NCI-H82 (cell line): ENCODE measurements around the gene CCN5.
"Not testable (repeated sequence)": the region's sequence is repeated elsewhere in the genome, so short reads cannot be mapped to it uniquely, and the experiment has no call there.

Experiments used
- DNase-seq: peaks from one replicate; lab custom pipeline; 2025; lab: John Stamatoyannopoulos, UW

Gene CCN5

DNA sequence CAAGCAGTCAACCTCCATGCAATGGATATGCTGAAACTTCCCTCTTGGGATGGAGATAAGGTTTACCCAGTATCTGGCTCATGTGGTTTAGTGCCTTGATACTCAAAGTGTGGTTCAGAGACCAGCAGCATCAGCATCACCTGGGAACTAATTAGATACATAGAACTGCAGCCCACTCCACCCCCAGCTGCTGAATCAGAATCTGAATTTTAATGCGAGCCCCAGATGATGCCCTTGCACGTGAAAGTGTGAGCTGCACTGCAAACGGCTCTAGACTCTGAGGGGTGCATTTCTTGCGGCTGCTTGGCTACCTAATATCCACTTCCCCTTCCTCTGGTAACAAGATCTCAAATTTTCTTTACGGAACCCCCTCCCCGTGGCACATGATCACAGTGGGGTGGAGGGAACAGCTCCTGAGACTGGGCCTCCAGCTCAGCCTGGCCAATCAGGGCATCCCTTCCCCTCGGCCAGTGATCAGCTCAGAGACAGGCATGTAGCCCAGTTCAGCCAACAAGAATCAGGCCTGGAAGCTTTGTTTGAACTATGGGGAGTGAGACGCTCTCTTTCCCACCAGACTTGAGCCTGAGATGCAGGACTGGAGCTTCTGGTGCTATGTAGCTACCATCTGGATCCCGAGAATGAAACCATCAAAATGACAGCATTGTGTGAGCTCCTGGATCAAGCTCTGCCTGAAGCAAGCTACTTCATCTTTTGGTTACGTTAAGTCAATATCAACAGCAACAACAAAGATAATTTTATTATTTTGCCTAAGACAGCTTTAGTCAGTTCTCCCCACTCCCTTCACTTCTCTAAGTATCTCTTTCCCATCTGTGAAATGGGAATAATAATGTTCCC lies 43.3 kb downstream of the CCN5 start:
- no peak for DNase-seq

DNA sequence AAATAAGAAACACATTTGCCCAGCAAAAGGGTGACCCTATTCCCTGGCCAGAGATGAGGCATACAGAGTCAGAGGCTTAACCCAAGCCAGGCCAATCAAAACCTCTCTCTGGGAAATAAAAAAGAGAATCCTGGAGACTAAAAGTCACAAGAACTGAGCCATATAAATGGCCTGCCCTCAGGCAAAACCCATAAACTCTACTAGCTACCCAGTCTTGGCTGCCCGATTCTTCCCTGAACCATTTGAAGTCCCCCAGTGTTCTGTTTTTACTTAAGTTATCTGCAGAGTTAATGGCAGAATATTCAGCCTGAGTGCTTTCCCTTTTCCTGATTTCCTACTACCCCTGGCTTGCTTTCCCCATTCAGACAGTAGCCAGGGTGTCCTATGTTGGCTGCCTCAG lies 44.4 kb downstream of the CCN5 start:
- no peak for DNase-seq

DNA sequence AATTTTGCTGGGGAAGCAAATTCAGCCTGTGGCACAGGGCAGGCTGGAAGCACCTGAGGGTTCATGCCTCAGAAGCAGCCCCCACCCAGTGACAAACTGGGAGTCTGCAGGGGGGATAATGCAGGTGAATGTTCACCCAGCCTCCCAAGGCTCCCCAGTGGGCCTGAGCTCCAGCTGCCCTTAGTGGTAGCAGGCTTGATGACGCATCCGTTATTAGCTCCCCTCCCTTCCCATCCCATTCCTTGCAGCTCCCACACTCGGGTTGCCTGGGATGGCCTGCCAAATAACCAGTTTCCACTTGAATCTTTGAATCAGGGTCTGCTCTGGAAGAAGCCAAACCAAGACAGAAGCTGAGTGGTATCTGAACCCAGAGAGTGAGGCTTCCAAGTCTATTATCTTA lies 46.3 kb downstream of the CCN5 start:
- DNase-seq = no peak

DNA sequence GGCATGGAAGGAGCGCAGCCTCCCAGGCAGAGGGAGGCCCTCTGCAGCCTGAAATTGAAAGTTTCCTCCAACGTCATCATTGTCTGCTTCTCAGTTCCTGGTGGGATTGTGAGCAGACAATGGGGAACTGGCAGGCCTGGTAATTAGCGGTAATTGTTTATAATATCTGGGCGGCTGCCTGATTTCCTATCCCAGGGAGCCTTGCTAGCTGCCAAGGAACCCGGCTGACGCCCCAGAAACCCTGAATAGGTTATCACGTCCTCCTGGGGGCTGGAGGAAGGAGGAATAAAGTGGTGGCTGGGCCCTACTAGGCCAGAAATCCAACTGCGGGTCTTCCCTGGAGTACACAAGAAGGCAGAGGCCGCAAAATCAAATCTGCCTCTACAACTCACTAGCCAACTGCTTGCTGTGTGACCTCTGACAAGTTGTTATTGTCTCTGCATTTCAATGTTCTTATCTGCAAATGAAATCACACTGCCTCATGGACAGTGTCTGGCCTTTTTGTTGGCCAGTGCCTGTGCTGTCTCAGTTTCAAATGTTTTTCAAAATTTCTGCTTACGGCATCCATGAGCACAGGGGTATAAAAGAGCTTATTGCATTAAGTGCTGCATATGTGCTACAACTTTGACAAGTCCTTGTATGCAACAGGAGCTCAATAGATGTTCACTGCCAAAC lies 47.4 kb downstream of the CCN5 start:
- DNase-seq = peak; percentile 18

DNA sequence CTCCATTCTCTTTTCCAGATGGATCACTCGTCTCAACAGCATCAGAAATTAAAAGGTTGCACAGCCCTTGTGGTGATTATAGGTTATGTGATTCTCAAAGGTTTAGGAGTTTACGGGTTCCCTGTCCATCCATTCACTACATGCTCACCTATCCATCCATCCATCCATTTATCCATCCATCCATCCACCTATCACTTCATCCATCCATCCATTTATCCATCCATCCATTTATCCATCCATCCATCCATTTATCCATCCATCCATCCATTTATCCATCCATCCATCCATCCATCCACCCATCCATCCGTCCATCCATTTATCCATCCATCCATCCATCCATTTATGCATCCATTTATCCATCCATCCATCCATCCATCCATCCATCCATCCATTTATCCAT lies 48.6 kb downstream of the CCN5 start:
- DNase-seq = not testable (repeated sequence)

DNA sequence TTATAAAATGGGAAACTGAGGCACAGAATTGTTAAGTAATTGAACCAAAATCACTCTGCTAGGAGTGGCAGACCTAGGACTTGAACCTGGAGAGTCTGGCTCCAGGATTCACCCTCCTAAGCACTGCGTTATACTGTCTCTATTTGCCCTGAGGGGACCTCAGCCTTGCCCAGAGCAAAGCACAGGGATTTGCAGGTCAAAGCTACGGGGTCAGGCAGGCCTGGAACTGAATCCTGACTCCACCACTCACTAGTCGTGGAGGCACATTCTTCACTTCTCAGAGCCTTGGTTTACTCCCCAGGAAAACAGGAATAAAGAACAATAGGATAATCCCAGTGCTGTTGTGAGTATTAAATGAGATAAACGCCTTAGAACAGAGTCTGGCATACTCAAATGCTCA lies 49.9 kb downstream of the CCN5 start:
- DNase-seq = peak; percentile 70

DNA sequence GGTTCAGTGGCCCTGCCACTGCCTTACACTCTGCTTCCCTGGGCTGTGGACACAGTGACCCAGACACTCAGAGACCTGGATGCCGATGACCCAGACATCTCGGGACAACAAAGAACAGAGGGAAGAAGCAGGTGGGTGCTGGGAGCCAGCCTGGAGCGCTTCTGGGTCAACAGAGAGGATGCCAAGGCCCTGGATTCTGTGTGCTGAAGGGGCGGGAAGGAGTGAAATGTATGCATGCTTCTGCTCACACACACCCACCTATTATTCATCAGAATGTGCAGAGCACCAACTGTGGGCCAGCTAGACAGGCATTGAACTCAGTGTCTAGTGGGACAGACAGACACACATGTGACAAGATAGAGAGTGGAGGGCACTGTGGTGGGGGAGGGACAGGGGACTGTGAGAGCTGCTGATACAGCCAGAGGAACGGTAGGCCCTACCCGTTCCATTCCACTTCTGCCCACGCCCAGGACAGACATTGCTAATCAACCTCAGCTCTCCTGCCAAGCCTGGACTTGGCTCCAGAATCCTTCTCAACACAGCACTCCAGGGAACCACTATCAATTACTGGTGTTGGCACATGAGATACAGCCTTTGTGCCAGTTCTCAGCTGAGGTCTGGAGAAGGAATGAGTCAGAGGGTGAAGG lies 50.7 kb downstream of the CCN5 start:
- DNase-seq = no peak

DNA sequence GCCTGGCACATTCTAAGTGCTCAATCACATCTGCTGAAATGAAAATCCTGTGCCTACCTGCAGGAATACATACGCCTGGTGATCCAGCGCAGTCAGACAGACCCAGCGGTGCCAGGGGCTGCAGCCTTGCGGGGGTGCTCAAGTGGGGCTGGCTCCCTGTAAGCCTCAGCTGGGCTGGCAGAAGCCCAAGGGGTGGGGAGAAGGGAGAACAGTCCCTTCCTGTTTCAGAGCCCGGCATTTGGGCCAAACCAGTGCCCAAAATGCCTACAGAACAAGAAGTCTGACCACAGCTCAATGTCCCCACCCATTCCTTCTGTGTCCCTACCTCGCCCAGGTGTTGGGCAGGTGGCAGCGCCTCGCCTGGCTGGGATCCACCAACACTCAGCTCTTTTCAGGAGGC lies 53.1 kb downstream of the CCN5 start:
- no peak for DNase-seq

DNA sequence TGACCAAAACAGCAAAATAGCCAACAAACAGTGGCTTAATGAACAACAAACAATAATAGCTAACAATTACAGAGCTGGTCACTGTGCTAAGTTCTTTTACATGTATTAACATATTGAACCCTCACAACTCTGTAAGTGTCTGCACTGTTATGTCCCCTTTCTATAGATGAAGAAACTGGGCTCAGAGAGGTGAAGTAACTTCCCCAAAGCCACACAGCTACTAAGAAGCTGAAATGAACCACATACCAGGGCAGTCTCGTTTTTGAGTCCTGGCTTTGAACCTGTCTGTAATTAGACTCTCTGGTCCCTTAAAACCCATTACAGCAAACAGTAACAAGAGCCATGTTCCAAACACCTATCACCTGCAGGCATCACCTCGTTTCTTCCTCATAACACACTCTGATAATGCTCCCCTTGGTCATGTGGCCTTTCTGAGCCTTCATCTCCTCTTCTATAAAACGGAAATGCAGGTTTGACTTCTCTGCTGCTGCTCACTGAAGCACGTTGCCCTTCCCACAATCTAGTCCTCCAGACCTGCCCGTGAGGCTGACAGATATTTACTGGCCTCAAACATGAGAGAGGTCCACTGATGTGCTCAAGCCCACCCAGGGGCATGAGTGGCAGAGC lies 53.8 kb downstream of the CCN5 start:
- no peak for DNase-seq

DNA sequence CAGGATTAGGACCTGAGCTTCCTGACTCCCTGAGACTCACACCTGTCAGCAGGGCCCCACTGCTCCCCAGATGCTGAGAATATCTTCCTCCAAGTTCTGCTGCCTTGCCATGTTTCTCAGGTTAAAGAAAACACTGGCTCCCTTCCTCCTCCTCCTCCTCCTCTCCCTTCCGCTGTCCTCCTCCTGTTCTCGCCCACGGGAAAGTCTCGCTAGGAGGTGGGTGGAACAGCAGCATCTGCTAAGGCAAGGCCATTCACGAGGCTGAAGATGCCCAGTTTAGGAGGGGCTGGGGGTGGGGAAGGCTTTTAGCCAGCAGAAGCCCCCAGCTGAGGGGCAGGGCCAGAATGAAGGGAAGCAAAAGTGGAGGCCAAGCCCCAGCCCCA lies 54.3 kb downstream of the CCN5 start:
- DNase-seq = no peak

DNA sequence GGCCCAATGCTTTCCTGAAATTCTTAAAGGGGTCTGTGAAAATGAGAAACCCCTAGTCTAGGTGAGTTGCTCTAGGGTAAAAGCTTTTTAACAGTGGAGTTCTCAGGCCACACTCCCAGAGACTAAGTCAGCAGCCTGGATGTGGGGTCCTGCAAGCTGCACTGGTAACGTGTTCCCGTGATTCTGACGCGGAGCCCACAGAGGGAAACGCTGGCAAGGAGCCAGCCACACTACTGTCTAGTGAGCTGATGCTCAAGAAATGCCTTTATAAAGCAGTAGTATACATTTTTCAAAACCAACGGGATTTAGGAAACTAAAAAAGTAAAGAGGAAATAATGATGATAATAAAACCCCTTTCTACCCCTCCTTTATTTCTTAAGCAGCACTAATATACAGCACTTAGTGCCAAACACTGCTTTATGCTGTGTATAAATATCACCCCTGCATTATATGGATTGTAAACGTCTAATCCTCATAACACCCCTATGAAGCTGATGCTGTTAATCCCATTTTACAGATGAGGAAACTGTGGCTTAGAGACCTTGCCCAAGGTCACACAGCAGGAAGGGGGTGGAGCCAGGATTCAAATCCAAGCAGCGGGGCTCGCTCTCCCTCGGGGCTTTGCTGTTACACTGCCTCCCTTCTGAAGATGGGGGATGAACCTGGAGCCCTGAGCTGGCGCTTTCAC lies 55.5 kb downstream of the CCN5 start:
- peak; percentile 32 for DNase-seq

DNA sequence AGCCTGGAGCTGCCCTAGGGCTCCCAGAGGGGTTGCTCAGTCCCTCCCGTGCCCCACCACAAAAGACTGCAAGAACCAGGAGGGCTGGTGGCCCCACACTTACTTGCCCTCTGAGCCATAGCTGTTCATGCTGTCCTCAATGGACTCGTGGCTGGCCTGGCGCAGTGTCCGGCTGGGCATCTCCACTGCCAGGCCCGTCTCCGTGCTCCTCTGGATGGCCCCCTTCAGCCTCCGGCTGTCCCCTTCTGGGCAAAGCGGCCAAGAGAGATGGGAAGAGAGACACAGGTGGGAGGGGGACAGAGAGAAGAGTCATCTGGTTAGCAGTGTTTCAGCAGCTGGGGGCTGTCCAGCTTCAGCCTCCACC lies 56.0 kb downstream of the CCN5 start:
- DNase-seq = no peak

DNA sequence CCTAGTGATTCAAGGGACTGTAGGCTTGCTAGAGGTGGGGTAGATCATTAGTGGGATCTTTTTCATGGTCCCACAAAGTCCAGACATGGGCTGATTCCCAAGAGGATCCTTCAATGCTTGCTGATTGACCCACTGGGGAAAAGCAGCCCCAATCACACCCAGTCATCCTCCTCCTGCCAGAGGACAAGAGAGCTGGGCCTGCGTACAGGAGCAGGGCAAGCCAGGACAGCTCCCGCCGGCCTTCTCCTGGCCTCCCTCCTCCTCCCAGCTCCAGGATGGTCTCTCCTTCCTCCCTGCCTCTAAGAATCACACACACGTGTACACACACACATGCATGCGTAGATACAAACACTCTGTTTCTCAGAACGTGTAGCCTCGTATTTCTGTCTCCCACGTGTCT lies 57.5 kb downstream of the CCN5 start:
- DNase-seq = no peak

DNA sequence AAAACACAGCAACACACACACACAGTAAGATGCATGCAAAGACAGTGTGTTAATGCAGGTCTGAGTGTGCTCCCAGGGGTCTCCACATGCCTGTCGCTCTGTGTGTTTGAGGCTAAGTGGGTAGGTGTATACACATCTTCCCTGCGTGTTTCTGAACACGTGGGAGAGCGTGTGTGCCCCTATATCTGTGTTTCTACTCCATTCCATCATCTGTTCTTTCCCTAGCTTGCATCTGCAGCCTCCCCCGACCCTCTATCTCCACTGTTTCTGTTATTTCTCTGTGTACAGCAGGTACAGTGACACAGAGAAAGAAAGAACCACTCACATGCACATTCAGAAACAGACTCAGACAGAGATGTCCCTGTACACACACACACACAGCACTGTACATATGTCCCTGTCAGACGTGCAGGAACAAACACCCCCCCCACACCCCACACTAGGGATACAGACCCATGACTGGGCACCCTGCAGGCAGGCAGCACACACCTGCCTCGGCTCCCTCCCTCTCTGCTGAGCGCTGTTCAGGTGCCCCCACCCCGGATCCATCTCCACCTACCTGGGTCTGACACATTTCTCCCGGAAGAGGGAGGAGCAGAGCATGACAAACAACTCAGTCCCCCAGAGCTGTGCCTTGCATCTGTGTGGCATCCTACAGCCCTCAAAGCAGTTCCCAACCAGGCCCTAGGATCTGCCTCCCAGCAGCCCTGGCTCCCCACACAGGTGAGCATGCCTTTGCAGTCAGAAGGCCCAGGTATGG lies 58.1 kb downstream of the CCN5 start:
- DNase-seq = no peak

DNA sequence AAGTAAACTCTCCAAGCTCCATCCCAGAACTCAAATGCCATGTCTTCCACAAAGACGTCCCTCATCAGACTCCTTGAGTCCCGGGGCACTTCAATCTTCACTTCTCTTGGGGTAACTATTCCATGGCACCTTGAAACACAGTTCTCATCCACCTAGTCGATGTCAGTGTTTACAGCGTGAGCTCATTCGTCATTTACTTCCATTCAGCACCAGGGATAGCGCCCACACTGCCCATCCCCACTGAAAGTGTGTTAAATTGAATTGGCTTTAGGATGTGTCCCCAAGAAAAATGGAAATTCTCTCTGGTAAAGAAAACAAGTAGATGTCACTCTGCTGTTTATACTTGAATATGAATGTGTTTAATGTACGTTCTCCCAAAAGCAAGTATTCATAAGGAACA lies 61.8 kb downstream of the CCN5 start:
- DNase-seq = no peak
